ENCODE data around the gene DOK6.

- TF ChIP-seq POLR2A (IDR thresholded peaks at IDR 0.05): no peak
- TF ChIP-seq CTCF (IDR thresholded peaks at IDR 0.05): no peak
These were observed 479.4 kb downstream of the DOK6 start for GRCh38 chr18:69880083-69880482.

Measured in transverse colon (tissue), 3 donors.